Posterior vena cava (tissue), 2 donors: ENCODE results near the gene STK32B. TPM values are rescaled to one million over a fixed set of nuclear protein-coding genes. Genes with fewer than 3 reads are reported as not detected.

Source experiments
- DNase-seq: peaks from one replicate; pipeline ENCODE4 v3.0.0-alpha.2; 2020; ENCODE audit warnings: low spot score
- intact Hi-C, 2 donors: fragments of 100-400 bp; cut with DNase I; formaldehyde crosslinking; loops; one replicate each; pipeline versions ENCODE4 v1.14.1 to v1.14.2; 2022 to 2023
- total RNA-seq, 2 donors: library from RNA; stranded (reverse); fragmentation: NEBNext Ultra II Directional; extraction: Animal tissue kit (Norgen Biotek cat#: 25700); gene quantifications; one replicate each; pipeline ENCODE4 v1.2.1, GENCODE V29; 2021
- donor health status: DM: yes; HTN: yes; CAD: no.
- donor health status: DM: yes; HTN: yes; CAD: no.

The STK32B gene
- total RNA-seq, 2 donors from 2014 or later: 3.1 to 3.5 TPM

DNA sequence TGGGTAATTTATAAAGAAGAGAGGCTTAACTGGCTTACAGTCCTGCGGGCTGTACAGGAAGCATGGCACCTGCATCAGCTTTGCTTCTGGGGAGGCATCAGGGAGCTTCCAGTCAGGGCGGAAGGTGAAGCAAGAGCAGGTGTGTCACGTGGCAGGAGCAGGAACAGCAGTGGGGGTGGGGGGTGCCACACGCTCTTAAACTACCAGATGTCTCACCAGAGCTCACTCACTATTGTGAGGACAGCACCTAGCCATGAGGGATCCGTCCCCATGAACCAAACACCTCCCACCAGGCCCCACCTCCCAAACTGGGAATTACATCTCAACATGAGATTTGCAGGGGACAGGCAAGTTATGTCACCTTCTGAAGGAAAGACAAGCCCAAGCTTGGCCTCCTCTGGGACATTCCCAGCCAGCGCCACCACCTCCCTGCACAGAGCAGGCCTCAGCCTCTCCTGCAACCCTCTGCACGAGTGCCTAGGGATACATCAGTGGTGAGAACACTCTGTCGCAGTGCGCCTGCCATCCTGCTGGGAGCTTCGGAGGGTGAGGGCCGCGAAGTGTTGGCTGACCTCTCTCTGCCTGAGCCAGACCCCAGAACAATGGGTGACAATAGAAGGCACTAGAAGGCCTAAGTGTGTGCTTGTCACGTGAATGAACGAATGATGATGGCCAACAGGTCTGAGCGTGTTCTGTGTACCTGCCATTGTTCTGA is 412.8 kb downstream of the STK32B start:
- intact Hi-C loops: no loop called here
- no peak for DNase-seq

GRCh38 chr4:5465529-5465928 is 414.2 kb downstream of the STK32B start:
- DNase-seq: no peak
- intact Hi-C loops: no loop called here

DNA sequence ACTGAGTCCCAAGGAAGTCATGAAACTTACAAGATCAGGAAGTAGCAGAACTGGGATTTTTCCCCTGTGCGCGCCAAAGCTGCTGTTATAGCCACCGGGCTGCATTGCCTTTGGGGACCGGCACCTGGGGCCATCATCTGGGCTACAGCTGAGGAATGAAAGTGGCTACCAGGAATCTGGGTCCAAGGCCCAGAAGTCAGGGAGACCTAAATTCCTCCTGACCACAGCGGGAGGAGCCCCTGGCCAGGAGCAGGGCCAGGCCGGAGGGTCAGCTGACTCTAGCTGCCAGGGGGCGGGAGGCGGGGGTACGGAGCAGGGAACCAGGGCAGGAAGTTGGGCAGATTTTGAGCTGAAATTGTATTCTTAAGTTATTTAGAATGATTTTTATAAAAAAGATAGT is 414.7 kb downstream of the STK32B start:
- intact Hi-C loops: no loop called here

GRCh38 chr4:5467111-5467510 is 415.8 kb downstream of the STK32B start:
- DNase-seq: no peak
- intact Hi-C loops: no loop called here

More for the DNA sequence above, 414.7 kb downstream of the STK32B start:
- DNase-seq: no peak

DNA sequence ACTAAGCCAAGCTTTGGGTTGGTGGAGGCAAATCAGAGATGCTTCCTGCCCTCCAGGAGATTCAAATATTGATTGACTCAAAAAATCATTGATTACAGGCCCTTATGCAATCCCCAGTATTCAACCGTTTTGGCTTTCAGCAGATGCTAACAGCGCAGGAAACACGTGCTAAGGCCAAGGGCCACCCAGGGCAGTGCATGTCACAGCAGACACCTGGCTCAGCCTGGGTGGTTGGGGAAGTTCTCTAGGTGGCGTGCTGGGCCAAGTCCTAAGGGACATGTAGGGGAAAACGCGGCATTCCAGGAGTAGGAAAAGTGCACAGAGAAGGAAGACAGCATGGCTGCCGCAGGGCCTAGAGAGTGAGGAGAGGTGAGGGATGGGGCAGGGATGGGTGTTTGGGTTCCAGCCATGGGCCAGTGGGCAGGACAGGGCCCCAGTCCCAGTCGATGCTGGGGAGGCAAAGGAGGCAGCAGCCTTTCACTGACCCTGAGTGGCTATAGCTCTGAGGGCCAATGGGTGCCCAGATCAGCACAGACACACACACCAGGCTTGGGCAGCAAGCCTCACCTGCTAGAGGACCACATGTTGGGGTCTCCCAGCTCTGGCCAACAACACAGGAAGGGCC is 418.0 kb downstream of the STK32B start:
- DNase-seq: no peak

GRCh38 chr4:5469861-5470260 is 418.6 kb downstream of the STK32B start:
- no peak for DNase-seq
- intact Hi-C loops: no loop called here

More for the DNA sequence above, 418.0 kb downstream of the STK32B start:
- intact Hi-C loops: no loop called here

GRCh38 chr4:5470318-5471198 is 419.3 kb downstream of the STK32B start:
- no peak for DNase-seq

DNA sequence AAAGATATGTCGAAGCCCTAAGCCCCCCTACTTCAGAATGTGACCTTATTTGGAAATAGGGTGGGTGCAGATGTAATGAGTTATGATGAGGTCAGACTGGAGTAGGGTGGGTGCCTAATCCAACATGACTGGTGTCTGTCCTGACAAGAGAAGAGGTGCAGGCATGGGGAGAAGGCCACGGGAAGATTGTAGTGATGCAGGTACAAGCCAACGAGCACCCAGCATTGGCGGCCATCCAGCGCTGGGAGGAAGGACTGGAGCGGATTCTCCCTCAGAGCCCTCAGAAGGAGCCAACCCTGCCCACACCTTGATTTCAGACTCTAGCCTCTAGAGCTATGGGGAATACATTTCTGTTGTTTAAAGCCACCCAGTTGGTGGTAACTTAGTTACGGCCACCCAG is 419.9 kb downstream of the STK32B start:
- intact Hi-C loops: no loop called here
- DNase-seq: no peak

More at GRCh38 chr4:5470318-5471198, 419.3 kb downstream of the STK32B start:
- intact Hi-C loops: no loop called here

DNA sequence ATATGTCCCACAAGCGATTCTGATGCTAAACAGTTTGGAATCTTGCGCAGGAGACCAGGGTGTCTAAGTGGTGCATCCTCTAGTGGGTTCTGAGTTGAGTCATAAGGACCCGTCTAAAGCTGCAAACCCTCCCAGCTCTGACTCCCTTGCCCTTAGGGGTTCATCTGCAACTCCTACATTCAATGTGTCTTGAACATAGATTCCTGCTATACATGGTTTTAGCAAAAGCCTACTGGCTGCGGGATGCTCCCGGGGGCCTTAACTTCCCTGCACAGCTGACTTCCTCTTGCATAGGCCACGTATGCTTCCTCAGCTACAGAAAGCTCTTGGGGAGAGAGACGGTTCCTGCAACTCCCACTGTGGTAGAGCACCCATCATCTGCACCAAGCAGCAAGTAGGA is 420.4 kb downstream of the STK32B start:
- intact Hi-C loops: no loop called here
- no peak for DNase-seq

GRCh38 chr4:5472160-5472591 is 420.9 kb downstream of the STK32B start:
- intact Hi-C loops: no loop called here
- DNase-seq: no peak

GRCh38 chr4:5473125-5473524 is 421.8 kb downstream of the STK32B start:
- DNase-seq: no peak
- intact Hi-C loops: no loop called here

DNA sequence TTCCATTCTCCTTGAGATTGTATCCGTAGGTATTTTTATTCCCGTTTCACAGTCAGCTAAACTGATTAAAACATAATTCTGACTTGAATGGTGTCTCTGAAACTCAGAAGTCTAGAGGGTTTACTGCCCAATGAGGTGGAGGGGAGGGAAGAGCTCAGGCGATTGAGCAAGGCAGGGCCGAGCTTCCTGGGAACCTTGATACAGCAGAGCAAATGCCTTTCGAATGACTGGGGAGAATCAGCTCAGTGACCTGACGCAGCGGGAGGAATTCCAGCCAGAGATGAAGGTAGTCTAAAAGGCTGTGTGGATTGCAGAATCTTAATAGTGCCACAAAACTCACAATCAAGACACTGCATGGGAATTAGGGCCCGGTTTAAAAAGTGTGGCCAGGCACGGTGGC is 423.5 kb downstream of the STK32B start:
- intact Hi-C loops: no loop called here
- no peak for DNase-seq

- DNase-seq: no peak
- intact Hi-C loops: no loop called here
Observed at GRCh38 chr4:5477613-5478012, 426.3 kb downstream of the STK32B start.

- intact Hi-C loops: no loop called here
- no peak for DNase-seq
Observed at GRCh38 chr4:5478169-5478568, 426.9 kb downstream of the STK32B start.

- intact Hi-C loops: no loop called here
- DNase-seq: no peak
Observed at GRCh38 chr4:5478697-5479096, 427.4 kb downstream of the STK32B start.

DNA sequence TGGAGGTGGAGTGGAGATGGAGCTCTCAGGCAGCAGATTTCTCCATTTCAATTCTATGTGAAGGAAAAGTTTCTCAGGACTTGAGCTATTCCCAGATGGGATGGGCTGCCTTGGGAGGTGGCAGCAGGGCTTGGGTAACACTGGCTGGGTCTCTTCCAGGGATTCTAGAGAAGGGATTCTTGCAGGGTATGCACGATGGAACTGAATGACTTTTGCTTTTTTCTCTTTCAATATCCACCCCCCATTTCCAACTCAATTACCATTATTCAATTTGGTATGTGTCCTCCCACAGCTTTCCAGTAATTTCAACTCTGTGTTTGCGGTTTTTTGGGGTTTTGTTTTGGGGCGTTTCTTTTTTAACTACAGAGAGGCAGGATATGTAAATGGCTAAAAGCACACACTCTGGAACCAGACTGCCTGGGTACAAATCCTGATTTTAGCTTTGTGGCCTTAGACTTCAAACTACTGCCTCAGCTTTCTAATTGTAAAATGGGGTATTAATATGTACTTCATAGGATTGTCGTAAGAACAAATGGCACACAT is 428.3 kb downstream of the STK32B start:
- DNase-seq: no peak
- intact Hi-C loops: no loop called here

DNA sequence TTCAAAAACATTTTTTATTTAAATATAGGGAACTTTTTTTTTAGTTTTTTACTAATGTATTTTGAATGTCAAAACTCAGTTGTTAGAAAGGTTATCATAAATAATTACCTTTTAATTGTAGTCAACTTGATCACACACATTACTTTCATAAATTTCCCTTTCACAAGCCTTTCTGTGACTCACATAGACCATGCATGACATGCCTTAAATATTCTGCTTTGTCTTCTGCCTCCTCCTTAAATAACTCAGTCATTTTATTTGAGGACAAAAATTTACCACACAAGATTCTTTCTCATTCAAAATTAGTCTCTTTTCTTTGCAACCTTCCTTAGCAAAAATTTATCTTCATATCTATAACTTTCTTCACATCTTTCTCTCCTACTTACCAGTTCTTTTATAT is 437.1 kb downstream of the STK32B start:
- intact Hi-C loops: no loop called here

DNA sequence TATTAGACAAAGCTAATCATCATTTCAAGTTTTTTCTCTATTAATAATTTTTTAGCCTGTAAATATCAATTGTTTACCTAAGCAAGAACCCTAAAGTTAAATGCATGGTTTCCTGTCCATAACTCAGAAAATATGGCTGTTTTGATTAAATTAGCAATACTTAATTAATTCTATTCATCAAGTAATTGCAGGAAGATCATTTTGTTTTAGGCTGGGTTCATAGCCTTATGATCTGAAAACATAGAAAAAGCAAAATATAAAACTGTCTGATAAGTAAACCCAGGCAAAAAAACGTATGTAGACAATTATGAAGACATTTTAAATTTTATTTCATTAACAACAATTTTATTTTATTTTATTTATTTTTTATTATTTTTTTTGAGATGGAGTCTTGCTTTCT is 438.0 kb downstream of the STK32B start:
- intact Hi-C loops: no loop called here
- no peak for DNase-seq

More for the DNA sequence above, 437.1 kb downstream of the STK32B start:
- no peak for DNase-seq

DNA sequence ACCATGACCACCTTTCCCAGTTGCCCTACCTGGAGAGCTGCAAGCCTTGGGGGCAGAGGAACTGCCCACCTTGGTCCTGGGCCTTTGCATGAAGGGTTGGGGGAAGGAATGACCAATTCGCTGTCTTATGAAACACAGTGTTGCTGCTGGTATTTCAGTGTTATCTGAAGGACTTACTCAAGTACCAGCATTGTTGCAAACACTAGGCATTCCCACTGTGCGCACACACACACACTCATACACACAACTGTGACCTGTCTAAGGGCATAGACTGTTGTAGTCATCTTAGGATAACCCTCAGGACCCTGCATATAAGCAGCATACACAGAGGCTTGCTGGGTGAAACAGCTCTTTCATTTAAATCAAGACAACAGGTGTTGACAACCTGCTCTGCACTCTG is 446.2 kb downstream of the STK32B start:
- no peak for DNase-seq
- intact Hi-C loops: no loop called here

- intact Hi-C loops: no loop called here
- no peak for DNase-seq
Observed at GRCh38 chr4:5500165-5500564, 448.9 kb downstream of the STK32B start.
